Transverse colon (tissue), 4 donors: ENCODE data around the gene N4BP2L1.

Source experiments
- CTCF ChIP-seq, 5 experiments: fragments of 200-600 bp in 3 of 5; fragments of 450-650 bp in 2 of 5; sonication (generic) in 3 of 5; IDR thresholded peaks; 1 replicate in 2 of 5; 2 replicates in 3 of 5; pipeline ENCODE4 v1.5.1; 2016 to 2017; ENCODE audit warnings: antibody characterized with exemption in 5 of 5, inconsistent platforms in 3 of 5, mild to moderate bottlenecking in 2 of 5, moderate library complexity in 1 of 5
- EP300 ChIP-seq: sonication (generic); formaldehyde crosslinking; IDR thresholded peaks from one replicate; pipeline ENCODE4 v1.6.1; 2017; ENCODE audit warnings: antibody characterized with exemption, low read depth
- POLR2A ChIP-seq: fragments of 450-650 bp; IDR thresholded peaks from one replicate; pipeline ENCODE4 v1.6.1; 2016; ENCODE audit warnings: antibody characterized with exemption, mild to moderate bottlenecking, moderate library complexity
- POLR2AphosphoS5 ChIP-seq, 3 donors: sonication (generic); formaldehyde crosslinking; IDR thresholded peaks; one replicate each; pipeline ENCODE4 v1.6.1; 2016; ENCODE audit warnings: antibody characterized with exemption in 3 of 3

- peak in 3 of 5 experiments; percentile 24 to 35 (median 27) for TF ChIP-seq CTCF (IDR thresholded peaks at IDR 0.05)
- no peak for TF ChIP-seq POLR2AphosphoS5 (IDR thresholded peaks at IDR 0.05)
- TF ChIP-seq POLR2A, result no peak
- TF ChIP-seq EP300, result no peak
Measured at GRCh38 chr13:32443111-32443510, 15.2 kb upstream of the N4BP2L1 start.
